ENCODE measurements around the gene DPP8.

Gene DPP8

DNA sequence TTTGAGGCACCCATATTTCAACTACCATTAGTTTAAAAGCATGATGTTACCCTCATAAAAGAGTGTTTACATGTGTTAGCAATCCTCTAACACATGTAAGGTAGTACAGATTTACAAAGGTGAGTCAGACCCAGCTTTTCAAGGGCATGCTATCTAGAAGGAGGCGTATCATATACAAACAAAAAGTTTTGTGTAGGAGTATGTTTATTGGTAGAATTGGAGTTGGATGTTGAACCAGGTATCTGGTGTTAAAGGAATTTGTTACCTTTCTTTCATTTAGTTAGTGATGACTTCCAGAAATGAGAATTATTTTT, 15.2 kb upstream of the DPP8 start:
- Histone ChIP-seq H3K4me3 (ENCODE audit: insufficient read depth in 1 of 2, low read depth in 1 of 2, low read length in 2 of 2) (no peak overlapping the region), H3K4me1 (ENCODE audit: control insufficient read depth, insufficient read depth, low read depth, low read length) (peaks cover 5% of the 10 kb centered on the region), H2AFZ (ENCODE audit: low read depth, low read length) (no peak overlapping the region), H3K27ac (ENCODE audit: low read length, poor library complexity, severe bottlenecking) (no peak overlapping the region), H2BK12ac (ENCODE audit: low read length in 2 of 2) (no peak overlapping the region), H3K79me1 (replicated peaks; ENCODE audit: low read length, poor library complexity, severe bottlenecking) (no peaks in the 10 kb centered on the region), H2BK15ac (ENCODE audit: low read depth, poor library complexity, severe bottlenecking) (no peak overlapping the region), H3K36me3 (ENCODE audit: control insufficient read depth in 1 of 2, insufficient read depth in 2 of 2, low read depth in 1 of 2, low read length in 2 of 2) (peaks cover 0 to 3% of the 10 kb centered on the region in 2 experiments), H4K8ac (ENCODE audit: low read length) (no peak overlapping the region), H3K4me2 (ENCODE audit: low read length, poor library complexity, severe bottlenecking) (no peak overlapping the region), H3K4ac (ENCODE audit: low read depth in 1 of 2, low read length in 2 of 2) (no peak overlapping the region), H3K9me3 (ENCODE audit: control insufficient read depth, low read length) (no peaks in the 10 kb centered on the region), H2BK5ac (ENCODE audit: low read depth, low read length, poor library complexity, severe bottlenecking) (no peak overlapping the region), H4K91ac (ENCODE audit: low read length) (no peak overlapping the region), H3K27me3 (ENCODE audit: control insufficient read depth in 1 of 2, insufficient read depth in 1 of 2, low read length in 2 of 2) (no peaks in the 10 kb centered on the region), H3K18ac (ENCODE audit: low read depth in 1 of 2, low read length in 2 of 2) (no peak overlapping the region), H3K9ac (ENCODE audit: low read length) (no peak overlapping the region), H2AK5ac (ENCODE audit: low read length, severe bottlenecking) (no peak overlapping the region), H2BK120ac (ENCODE audit: low read depth, low read length) (no peak overlapping the region), H3K14ac (ENCODE audit: low read length in 2 of 2) (no peak overlapping the region), H3K23ac (ENCODE audit: low read length in 2 of 2) (no peak overlapping the region)
- WGBS = 8% methylated on average over 1 of the region's 1 CpG
- peak; percentile 85 for DNase-seq

DNA sequence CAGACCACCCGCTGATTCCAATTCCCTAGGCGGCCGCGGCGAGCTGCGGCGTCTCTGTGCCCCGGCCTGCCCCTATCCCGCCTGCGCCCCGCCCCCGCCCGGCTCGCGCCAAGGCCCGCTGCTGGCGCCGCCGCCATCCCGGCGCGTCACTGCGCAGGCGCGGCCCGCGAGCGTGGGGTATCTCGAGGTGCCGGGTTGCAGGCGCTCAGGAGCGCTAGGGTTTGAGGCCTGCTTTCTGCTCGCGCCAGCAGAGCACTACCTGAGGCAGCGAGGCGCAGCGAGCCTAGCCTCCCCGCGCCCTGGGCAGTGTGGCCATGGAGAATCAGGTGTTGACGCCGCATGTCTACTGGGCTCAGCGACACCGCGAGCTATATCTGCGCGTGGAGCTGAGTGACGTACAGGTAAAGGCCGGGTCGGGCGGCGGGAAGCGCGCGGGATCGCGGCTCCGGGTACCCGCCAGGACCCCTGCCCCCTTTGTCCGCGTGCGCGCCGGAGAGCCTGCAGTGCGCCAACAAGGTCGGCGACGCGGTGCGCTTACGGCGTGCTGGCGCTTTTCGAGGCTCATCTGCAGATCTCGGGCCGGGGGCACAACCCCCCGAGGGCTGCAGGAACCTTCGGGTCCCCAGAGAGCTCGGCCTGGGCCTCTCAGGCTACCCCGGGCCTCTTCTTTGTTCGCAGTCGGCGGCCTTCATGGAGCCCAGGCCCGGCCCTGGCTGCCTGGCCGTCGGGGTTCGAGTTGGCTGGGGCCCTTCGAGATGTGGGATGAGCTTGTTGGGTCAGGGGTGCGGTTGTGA, 13.0 kb upstream of the DPP8 start, which contains the start of gene HACD3:
HACD3 (plus strand) TSS at position 146 of the 794 bp plus-strand sequence; CDS start at position 315, 169 bp downstream.
- no peak within 1 kb of the TSS for H2AK5ac ChIP-seq (ENCODE audit: low read length, severe bottlenecking)
- peak within 1 kb of the TSS; percentile 75 to 96 for H3K18ac ChIP-seq (ENCODE audit: low read depth in 1 of 2, low read length in 2 of 2)
- H2BK5ac ChIP-seq (ENCODE audit: low read depth, low read length, poor library complexity, severe bottlenecking) = peak within 1 kb of the TSS; percentile 1
- peak within 1 kb of the TSS in 1 of 2 experiments; percentile 84 for H3K14ac ChIP-seq (ENCODE audit: low read length in 2 of 2)
- peak within 1 kb of the TSS; percentile 94 for H4K91ac ChIP-seq (ENCODE audit: low read length)
- H3K27me3 ChIP-seq (ENCODE audit: control insufficient read depth in 1 of 2, insufficient read depth in 1 of 2, low read length in 2 of 2) = no peaks in the 10 kb centered on the region
- H3K79me1 ChIP-seq (replicated peaks; ENCODE audit: low read length, poor library complexity, severe bottlenecking) = no peaks in the 10 kb centered on the region
- H3K9me3 ChIP-seq (ENCODE audit: control insufficient read depth, low read length) = no peaks in the 10 kb centered on the region
- peak within 1 kb of the TSS; percentile 67 for H3K4me2 ChIP-seq (ENCODE audit: low read length, poor library complexity, severe bottlenecking)
- WGBS = under 1% methylated on average over 83 of the region's 88 CpGs
- peaks cover 4% of the 10 kb centered on the region for H3K4me1 ChIP-seq (ENCODE audit: control insufficient read depth, insufficient read depth, low read depth, low read length)
- peak within 1 kb of the TSS; percentile 91 for H3K9ac ChIP-seq (ENCODE audit: low read length)
- H2AFZ ChIP-seq (ENCODE audit: low read depth, low read length) = peak within 1 kb of the TSS; percentile 73
- peak within 1 kb of the TSS; percentile 1 to 83 for H3K4ac ChIP-seq (ENCODE audit: low read depth in 1 of 2, low read length in 2 of 2)
- H2BK15ac ChIP-seq (ENCODE audit: low read depth, poor library complexity, severe bottlenecking) = no peak within 1 kb of the TSS
- peak within 1 kb of the TSS; percentile 36 for H3K27ac ChIP-seq (ENCODE audit: low read length, poor library complexity, severe bottlenecking)
- DNase-seq = peak; percentile 77
- peak within 1 kb of the TSS; percentile 74 to 94 for H3K4me3 ChIP-seq (ENCODE audit: insufficient read depth in 1 of 2, low read depth in 1 of 2, low read length in 2 of 2)
- H2BK12ac ChIP-seq (ENCODE audit: low read length in 2 of 2) = peak within 1 kb of the TSS in 1 of 2 experiments; percentile 29
- peak within 1 kb of the TSS; percentile 93 for H4K8ac ChIP-seq (ENCODE audit: low read length)
- no peak within 1 kb of the TSS for H2BK120ac ChIP-seq (ENCODE audit: low read depth, low read length)
- peak within 1 kb of the TSS in 1 of 2 experiments; percentile 37 for H3K23ac ChIP-seq (ENCODE audit: low read length in 2 of 2)
- H3K36me3 ChIP-seq (ENCODE audit: control insufficient read depth in 1 of 2, insufficient read depth in 2 of 2, low read depth in 1 of 2, low read length in 2 of 2) = no peaks in the 10 kb centered on the region

DNA sequence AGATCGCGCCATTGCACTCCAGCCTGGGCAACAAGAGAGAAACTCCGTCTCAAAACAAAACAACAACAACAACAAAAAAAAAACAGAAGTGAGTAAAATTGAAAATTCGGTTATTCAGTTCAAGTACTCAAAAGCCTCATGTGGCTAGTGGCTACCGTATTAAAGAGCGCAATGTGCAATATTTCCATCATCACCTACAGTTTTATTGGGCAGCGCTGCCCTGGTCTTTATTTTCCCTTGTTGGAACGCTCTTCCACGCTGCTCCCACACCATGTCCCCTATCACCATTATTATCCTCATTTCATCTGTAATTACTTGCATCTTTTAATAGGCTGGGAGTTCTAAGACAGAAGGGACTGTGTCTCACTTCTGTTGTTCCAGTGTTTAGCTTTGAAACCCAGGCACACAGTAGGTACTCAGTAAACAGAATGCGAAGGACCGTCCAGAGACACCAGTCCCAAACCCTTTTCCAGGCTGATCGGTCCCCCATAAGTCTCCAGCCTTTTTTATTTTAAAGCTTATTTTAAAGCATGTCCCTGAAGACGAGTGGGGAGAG, 12.4 kb upstream of the DPP8 start:
- H3K79me1 ChIP-seq (replicated peaks; ENCODE audit: low read length, poor library complexity, severe bottlenecking) = no peaks in the 10 kb centered on the region
- H4K91ac ChIP-seq (ENCODE audit: low read length) = no peak overlapping the region
- no peaks in the 10 kb centered on the region for H3K36me3 ChIP-seq (ENCODE audit: control insufficient read depth in 1 of 2, insufficient read depth in 2 of 2, low read depth in 1 of 2, low read length in 2 of 2)
- no peak overlapping the region for H3K18ac ChIP-seq (ENCODE audit: low read depth in 1 of 2, low read length in 2 of 2)
- H3K4ac ChIP-seq (ENCODE audit: low read depth in 1 of 2, low read length in 2 of 2) = no peak overlapping the region
- H2AFZ ChIP-seq (ENCODE audit: low read depth, low read length) = no peak overlapping the region
- H2BK15ac ChIP-seq (ENCODE audit: low read depth, poor library complexity, severe bottlenecking) = no peak overlapping the region
- H2AK5ac ChIP-seq (ENCODE audit: low read length, severe bottlenecking) = no peak overlapping the region
- no peaks in the 10 kb centered on the region for H3K9me3 ChIP-seq (ENCODE audit: control insufficient read depth, low read length)
- H3K4me2 ChIP-seq (ENCODE audit: low read length, poor library complexity, severe bottlenecking) = peak overlapping the region; percentile 32
- H3K9ac ChIP-seq (ENCODE audit: low read length) = peak overlapping the region; percentile 91
- no peak overlapping the region for H2BK120ac ChIP-seq (ENCODE audit: low read depth, low read length)
- peak overlapping the region; percentile 29 for H4K8ac ChIP-seq (ENCODE audit: low read length)
- H3K14ac ChIP-seq (ENCODE audit: low read length in 2 of 2) = no peak overlapping the region
- H2BK12ac ChIP-seq (ENCODE audit: low read length in 2 of 2) = no peak overlapping the region
- H3K4me3 ChIP-seq (ENCODE audit: insufficient read depth in 1 of 2, low read depth in 1 of 2, low read length in 2 of 2) = peak overlapping the region; percentile 74 to 94
- no peaks in the 10 kb centered on the region for H3K27me3 ChIP-seq (ENCODE audit: control insufficient read depth in 1 of 2, insufficient read depth in 1 of 2, low read length in 2 of 2)
- H2BK5ac ChIP-seq (ENCODE audit: low read depth, low read length, poor library complexity, severe bottlenecking) = no peak overlapping the region
- peak overlapping the region; percentile 7 for H3K27ac ChIP-seq (ENCODE audit: low read length, poor library complexity, severe bottlenecking)
- H3K4me1 ChIP-seq (ENCODE audit: control insufficient read depth, insufficient read depth, low read depth, low read length) = peaks cover 4% of the 10 kb centered on the region
- DNase-seq = no peak
- 68% methylated on average over 13 of the region's 13 CpGs for WGBS
- no peak overlapping the region for H3K23ac ChIP-seq (ENCODE audit: low read length in 2 of 2)

DNA sequence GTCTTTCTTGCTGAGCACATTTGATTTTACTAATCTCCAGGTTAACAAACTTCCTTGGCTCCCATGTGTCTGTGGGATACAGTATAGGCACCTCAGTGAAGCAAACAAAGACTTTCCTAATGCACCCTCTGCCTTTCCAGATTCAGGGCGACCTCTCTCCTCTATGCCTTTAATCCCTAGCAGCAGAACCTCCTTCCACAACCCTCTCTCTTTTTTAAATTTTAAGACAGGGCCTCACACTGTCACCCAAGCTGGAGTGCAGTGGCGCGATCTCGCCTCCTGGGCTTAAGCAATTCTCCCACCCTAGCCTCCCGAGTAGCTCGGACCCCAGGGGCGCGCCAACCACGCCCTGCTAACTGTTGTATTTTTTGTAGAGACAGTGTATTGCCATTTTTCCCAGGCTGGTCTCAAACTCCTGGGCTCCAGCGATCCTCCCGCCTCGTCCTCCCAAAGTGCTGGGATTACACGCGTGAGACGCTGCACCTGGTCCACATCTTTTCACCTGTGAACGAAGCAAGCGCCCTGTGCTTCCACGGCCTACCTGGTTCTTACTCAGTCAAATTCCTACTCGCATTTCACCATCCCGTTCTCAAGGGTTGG, 11.1 kb upstream of the DPP8 start:
- Histone ChIP-seq H2AFZ (ENCODE audit: low read depth, low read length) (no peak overlapping the region), H3K14ac (ENCODE audit: low read length in 2 of 2) (no peak overlapping the region), H2AK5ac (ENCODE audit: low read length, severe bottlenecking) (no peak overlapping the region), H3K9ac (ENCODE audit: low read length) (no peak overlapping the region), H3K27me3 (ENCODE audit: control insufficient read depth in 1 of 2, insufficient read depth in 1 of 2, low read length in 2 of 2) (no peaks in the 10 kb centered on the region), H3K23ac (ENCODE audit: low read length in 2 of 2) (no peak overlapping the region), H3K79me1 (replicated peaks; ENCODE audit: low read length, poor library complexity, severe bottlenecking) (no peaks in the 10 kb centered on the region), H3K9me3 (ENCODE audit: control insufficient read depth, low read length) (no peaks in the 10 kb centered on the region), H3K4me1 (ENCODE audit: control insufficient read depth, insufficient read depth, low read depth, low read length) (peaks cover 2% of the 10 kb centered on the region), H3K4ac (ENCODE audit: low read depth in 1 of 2, low read length in 2 of 2) (peak overlapping the region in 1 of 2 experiments; percentile 30), H2BK15ac (ENCODE audit: low read depth, poor library complexity, severe bottlenecking) (peak overlapping the region; percentile 36), H2BK5ac (ENCODE audit: low read depth, low read length, poor library complexity, severe bottlenecking) (no peak overlapping the region), H4K8ac (ENCODE audit: low read length) (no peak overlapping the region), H3K27ac (ENCODE audit: low read length, poor library complexity, severe bottlenecking) (no peak overlapping the region), H4K91ac (ENCODE audit: low read length) (no peak overlapping the region), H3K4me3 (ENCODE audit: insufficient read depth in 1 of 2, low read depth in 1 of 2, low read length in 2 of 2) (no peak overlapping the region), H3K36me3 (ENCODE audit: control insufficient read depth in 1 of 2, insufficient read depth in 2 of 2, low read depth in 1 of 2, low read length in 2 of 2) (no peaks in the 10 kb centered on the region), H3K4me2 (ENCODE audit: low read length, poor library complexity, severe bottlenecking) (no peak overlapping the region), H3K18ac (ENCODE audit: low read depth in 1 of 2, low read length in 2 of 2) (no peak overlapping the region), H2BK120ac (ENCODE audit: low read depth, low read length) (no peak overlapping the region), H2BK12ac (ENCODE audit: low read length in 2 of 2) (no peak overlapping the region)
- 92% methylated on average over 20 of the region's 20 CpGs for WGBS
- DNase-seq = no peak

Measured in mesenchymal stem cell (in vitro differentiated cells and primary cell).